GM15510 (cell line): Measurements from ENCODE around the gene FAM163A.

Source experiments
- POLR2A ChIP-seq: IDR thresholded peaks from 3 replicates; pipeline ENCODE4 v1.6.1; 2011; ENCODE audit warnings: borderline replicate concordance; ENCODE audit not compliant: insufficient read length; ENCODE audit errors: extremely low read depth

The FAM163A gene

DNA sequence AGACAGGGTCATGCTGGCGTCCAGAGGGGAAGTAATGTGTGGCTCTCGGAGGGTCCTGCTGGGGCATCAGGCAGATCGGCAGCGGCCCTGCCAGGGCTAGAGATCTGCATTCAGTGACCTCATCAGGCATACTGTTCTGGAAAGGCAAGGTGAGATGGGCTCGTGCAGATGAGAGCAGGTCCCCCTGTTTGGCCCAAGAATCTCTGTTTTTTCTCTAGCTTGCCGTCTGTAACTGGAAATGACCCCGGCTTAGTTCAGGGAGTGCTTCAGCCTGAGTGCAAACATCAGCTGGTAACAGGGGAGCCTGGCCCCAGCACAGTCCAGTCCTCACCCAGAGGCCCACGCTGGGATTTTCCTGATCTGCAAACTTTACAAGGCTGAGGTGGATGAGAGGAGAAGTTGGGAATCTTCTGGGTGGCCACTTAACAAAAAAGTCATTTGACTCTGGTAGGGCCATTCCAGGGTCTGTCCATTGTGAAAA lies 2.1 kb downstream of the FAM163A start:
- no peak for TF ChIP-seq POLR2A

DNA sequence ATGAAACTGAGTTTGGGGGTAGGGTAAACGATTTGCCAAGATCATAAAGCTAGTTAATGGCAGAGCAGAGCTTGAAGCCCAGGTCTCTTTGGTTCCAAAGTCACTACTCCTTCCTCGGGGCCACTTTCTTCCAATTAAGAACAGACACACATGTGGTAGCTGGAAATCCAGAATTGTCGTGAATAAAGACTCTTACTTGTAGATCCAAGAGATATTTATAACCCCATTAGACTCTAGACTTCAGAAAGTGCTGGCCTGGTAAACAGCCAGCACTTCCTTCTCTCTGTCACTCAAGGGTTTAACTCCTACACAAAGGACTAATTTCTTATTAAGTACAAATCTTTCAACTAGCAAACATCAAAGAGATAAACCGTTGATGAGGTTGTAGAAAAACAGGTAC lies 2.7 kb downstream of the FAM163A start:
- no peak for TF ChIP-seq POLR2A

GRCh38 chr1:179747611-179748010 lies 4.5 kb downstream of the FAM163A start:
- no peak for TF ChIP-seq POLR2A

- TF ChIP-seq POLR2A: no peak
Measured at GRCh38 chr1:179748772-179749171, 5.7 kb downstream of the FAM163A start.

GRCh38 chr1:179750630-179751029 lies 7.5 kb downstream of the FAM163A start:
- no peak for TF ChIP-seq POLR2A

DNA sequence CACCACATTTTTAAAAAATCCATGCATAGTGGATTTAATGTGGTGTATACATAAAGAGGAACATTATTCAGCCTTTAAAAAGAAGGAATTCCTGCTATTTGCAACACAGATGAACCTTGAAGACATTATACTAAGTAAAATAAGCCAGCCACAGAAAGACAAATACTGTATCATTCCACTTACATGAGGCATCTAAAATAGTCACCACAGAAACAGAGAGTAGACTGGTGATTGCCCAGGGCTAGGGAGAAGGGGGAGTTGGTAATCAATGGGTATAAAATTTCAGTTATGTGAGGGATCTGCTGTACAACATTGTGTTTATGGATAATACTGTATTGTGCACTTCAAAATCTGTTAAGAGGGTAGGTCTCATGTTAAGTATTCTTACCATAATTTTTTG lies 10.0 kb downstream of the FAM163A start:
- no peak for TF ChIP-seq POLR2A

GRCh38 chr1:179754041-179754624 lies 11.0 kb downstream of the FAM163A start:
- TF ChIP-seq POLR2A: no peak

DNA sequence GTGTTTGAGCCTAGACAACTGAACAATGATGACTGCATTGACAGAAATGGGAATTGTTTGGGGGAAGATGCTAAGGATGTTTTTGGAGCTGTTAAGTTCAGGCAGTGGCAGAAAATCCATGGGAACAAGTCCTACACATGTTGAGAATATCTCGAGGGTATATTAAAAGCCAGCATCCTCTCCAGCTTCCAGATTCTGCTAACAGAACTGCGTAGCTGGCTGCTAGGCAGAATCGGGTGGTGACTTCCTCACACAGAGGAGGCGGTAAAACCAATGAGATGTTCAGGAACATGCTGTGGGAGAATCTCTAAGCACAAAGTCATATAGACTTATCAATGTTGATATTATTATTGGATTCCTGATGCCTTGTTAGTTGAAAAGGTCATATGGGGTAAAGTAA lies 14.8 kb downstream of the FAM163A start:
- no peak for TF ChIP-seq POLR2A

- no peak for TF ChIP-seq POLR2A
Measured at GRCh38 chr1:179760521-179760920, 17.4 kb downstream of the FAM163A start.

DNA sequence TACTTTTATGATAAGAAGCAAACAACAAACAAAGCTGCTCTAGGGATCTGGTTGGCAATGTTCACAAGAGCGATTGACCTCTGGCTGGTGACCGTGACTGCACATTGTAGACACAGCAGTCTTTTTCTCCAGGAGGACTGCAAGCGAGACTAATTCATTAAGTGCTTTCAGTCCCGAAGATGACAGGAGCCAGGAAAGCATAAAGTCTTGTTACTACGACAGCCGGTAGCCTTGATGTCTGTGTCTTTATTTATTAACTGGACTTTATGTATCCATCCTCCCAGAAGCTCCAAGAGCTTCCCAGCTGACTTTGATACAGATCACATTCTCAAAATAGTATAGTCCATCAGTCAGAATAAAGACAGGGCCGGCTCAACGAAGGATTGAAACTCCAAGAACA lies 18.2 kb downstream of the FAM163A start:
- no peak for TF ChIP-seq POLR2A

DNA sequence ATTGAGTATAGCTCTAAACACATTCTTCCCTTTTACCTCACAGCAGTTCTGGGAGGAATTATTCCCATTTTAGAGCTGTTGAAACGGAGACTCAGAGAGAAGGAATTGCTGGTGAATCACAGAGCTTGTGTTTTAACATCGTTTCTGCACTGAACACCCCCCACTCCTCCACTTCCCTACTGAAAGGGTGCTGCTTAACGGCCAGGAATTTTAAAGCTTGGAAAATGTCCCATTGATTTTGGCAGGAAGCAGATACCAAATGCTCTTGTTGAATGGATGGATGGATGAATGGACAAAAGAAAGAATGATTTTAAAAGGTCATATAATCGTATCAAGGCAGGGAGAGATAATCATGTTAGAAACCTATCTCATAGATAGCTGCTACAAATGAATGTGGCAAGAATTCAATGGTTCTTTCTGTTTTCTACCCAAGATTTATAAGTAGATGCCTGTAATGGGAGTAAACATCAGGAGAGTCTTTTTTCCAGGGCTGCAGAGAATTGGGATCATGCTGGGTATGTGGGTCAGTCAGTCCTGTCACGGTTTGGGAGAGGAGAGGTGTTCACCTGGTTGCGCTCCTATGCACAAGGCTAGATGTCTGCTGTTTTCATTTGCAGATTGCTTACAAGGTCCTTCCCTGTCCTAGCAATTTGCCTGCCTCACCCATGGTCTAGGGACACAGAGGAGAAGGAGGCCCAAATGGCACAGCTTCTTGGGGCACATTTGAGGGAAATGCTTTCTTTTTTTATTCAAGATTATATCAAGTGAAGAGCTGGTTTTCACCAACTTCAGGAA lies 19.0 kb downstream of the FAM163A start:
- TF ChIP-seq POLR2A: no peak

DNA sequence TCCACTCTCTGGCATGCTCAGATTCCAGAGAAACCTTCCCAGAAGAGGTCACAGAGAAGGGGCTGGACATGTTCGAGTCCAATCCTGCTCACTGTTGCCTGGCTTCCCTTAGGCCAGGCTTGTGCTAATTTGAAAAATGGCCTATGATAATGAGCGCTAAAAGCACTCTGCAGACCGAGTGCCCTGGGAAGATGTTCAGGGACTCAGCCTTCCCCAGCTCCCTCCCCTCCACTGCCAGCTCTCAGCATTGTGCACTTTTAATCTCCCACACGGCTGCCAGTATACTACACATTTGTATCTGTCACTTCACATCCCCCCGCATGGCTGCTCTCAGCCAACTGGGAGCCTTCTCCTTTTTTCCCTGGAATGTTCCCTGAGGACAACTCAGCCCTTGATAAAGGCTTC lies 24.1 kb downstream of the FAM163A start:
- TF ChIP-seq POLR2A: no peak

- TF ChIP-seq POLR2A: no peak
Measured at GRCh38 chr1:179767996-179768395, 24.9 kb downstream of the FAM163A start.

DNA sequence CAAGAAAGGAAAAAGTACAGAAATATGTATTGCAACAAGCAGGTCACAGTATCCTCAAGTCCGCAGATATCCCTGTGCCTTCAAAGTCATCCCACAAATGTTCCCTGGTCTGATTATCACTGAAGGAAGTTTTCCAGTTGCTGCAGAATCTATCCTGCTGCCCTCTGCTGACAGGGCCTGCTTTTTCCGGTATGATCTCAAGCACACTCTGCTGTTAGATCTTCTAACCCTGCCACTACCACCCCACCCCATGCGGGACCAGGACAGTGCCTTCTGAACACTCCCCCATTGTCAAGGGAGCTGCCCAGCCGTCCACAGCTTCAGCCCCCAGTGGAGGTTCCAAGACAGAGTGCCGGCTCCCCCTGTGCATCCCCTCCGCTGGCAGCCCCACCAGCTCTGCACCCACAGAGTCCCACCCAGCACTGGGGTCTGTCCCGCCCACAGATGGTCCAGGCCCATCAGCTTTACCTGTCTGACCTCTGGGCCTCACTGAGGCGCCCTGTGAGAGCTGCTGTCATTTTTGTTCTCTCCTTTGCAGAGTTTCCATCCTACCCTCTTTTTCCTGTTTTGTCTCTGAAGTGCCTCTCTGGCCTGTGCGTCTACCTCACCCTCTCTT lies 27.9 kb downstream of the FAM163A start:
- TF ChIP-seq POLR2A: no peak

GRCh38 chr1:179773264-179773663 lies 30.2 kb downstream of the FAM163A start:
- no peak for TF ChIP-seq POLR2A

DNA sequence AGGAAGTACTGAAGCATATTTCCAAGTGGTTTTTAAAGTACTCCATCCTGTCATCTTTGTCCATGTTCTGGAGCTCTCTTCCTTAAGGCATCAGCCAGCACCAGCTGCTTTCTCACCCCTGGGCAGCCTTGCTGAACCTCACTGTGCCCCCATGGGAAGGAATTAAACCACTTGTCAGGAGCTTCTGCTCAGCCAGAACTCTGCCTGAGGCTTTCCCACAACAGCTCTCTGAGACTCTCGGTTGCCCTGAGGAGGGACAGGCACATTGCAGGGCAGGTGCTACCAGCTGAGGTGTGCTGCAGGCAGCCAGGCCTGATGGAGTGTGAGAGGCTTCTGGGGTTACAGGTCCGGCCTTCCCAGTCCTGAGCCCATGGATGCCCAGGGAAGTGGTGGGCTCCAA lies 30.9 kb downstream of the FAM163A start:
- no peak for TF ChIP-seq POLR2A
